Measurements from ENCODE around the gene TNK1. TPM values are rescaled to one million over a fixed set of nuclear protein-coding genes. Genes with fewer than 3 reads are reported as not detected.

Gene TNK1
- total RNA-seq, 2 experiments from 2014 or later, result 4.6 to 5.6 TPM

DNA sequence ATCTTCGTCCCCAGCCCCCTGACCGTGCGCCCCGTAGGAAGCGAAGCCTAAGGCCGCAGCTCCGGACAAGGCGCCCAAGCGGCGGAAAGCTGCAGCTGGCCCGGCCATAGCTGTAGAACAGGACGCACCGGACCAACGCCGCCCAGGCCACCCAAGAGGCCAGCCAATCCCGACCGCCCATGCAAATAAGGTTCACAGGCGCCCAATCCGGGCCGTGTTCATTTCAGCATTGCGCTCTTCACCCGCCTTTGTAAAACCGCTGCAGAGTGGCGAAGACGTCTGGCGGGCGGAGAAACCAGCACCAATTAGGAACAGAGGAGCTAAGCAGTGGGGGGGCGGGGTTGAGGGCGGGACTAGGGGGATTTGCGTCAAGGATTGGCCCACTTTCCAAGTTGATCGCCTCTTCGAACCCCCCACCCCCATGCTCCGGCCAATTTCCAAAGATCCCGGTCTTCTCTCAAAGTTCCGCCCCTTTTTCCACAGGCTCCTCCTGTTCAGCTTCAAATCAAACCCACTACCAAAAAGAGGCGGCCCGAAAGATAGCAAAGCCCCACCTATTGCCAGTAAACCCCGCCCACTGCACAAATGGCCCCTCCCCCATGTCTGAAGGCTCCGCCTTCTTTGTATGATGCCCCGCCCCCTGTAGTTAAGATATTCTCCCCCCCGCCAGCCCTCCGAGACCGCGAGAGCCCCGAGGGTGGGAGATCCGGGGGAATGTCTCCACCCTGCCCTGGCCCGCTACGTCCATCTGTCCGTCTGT, 23.3 kb downstream of the TNK1 start, which contains the start of gene TMEM256:
TMEM256 (minus strand) TSS at position 121 of the 760 bp plus-strand sequence; CDS start at position 108, 13 bp downstream.
- ChIA-PET POLR2A (interaction anchor here (0.8 to 1.8 kb wide), 6 partner anchors 10 to 282 kb away, joined by 4 to 10 read pairs (median 4); partner anchors contain the start of genes PLSCR3 and POLR2A), CTCF (interaction anchor here (0.5 to 2.3 kb wide), 10 partner anchors 20 to 282 kb away, joined by 3 to 9 read pairs (median 3); partner anchors contain the start of genes ACAP1 and TMEM102)

- ChIA-PET CTCF (interaction anchor here (0.7 to 1.0 kb wide), 4 partner anchors 27 to 156 kb away, joined by 3 to 9 read pairs (median 4); partner anchors contain the start of gene ACAP1), POLR2A (interaction anchor here (0.8 to 1.8 kb wide), 4 partner anchors 11 to 79 kb away, joined by 4 to 9 read pairs (median 4); partner anchors contain the start of genes PLSCR3 and POLR2A)
Measured at GRCh38 chr17:7404737-7405349, 24.0 kb downstream of the TNK1 start.

DNA sequence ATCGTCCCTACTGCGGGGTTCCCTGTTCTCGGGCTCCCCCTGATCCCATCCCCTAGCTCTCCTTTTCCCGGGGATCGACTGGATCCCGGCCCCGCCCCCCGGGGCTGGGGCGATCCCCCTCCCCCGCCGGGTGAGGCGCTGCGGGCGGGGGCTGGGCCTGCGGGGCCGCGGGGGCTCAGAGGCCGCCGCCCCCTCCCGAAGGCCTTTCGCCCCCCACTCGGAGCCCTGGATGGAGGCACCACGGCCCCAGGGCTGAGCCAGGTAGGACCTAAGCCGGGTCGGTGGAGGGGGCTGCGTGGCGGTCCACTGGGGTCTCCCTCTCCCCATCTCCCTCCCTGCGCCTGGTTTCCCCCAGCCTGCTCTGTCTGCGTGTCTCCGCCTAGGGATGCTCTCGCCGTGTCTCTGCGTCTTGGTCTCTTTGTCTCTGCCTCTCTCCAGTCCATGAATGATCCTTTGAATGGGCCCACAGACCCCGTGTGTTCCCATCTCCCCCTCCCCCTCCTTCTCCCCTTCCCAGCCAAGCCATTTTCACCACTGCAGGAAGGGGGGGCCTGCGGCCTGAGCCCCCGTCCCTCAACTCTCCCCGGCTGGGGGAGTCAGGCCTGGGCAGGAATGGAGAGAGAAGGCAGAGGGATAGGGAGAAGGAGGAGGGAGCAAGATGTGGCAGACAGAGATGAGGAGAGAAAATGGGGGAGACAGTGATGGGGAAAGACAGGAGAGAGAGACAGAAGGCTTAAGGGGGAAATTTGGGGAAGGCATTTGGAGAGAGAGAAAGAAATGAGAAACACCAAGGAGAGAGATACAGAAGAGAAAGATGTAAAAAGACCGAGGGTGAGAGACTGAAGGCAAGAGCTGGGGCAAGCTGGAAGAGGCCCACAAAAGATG, 24.7 kb downstream of the TNK1 start:
- ChIA-PET POLR2A (interaction anchor here (0.6 kb wide), 1 partner anchor 147 kb away, joined by 10 read pairs; no protein-coding TSS in a partner anchor), CTCF (no interaction called here)

DNA sequence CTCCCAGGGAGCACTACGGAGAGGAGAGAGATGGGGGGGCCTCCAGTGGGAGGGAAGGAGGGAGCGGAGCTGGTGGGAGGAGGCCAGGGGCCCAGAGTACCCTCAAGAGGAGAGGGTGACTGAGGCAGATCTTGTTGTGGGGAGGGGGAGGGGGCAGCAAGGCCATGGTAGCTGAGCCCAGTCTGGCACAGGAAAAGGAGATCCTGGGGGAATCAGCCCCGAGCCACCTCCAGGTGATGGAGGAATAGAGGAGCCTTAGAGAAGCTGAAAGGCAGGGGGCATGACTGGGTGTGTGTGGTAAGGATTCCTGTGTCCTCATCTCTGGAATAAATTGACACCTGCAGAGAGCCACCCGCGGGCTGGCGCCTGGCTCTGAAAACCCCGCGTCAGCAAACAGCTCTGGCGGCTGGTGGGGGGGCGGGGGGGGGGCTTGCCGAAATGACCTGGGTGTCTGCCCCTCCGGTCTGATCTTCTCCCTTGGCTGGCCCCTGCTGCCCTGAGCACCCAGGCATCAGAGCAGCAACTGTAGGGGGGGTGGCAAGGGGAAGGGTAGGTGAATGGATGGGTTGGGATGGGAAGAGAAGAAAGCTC, 25.4 kb downstream of the TNK1 start:
- POLR2A ChIA-PET, result interaction anchor here (0.6 kb wide), 2 partner anchors 146 to 178 kb away, joined by 3 to 10 read pairs; partner anchors contain the start of gene MPDU1

GRCh38 chr17:7407082-7407481, 26.2 kb downstream of the TNK1 start:
- CTCF ChIA-PET, result interaction anchor here (1.0 kb wide), 1 partner anchor 107 kb away, joined by 3 read pairs; no protein-coding TSS in a partner anchor

More for the DNA sequence above, 25.4 kb downstream of the TNK1 start:
- CTCF ChIA-PET, result no interaction called here

GRCh38 chr17:7407485-7408251, 26.8 kb downstream of the TNK1 start, which contains the start of gene NLGN2:
Gene NLGN2 (plus strand): TSS chr17:7407845. CDS start chr17:7408256, 411 bp downstream.
- CTCF ChIA-PET, result interaction anchor here (1.0 kb wide), 1 partner anchor 107 kb away, joined by 3 read pairs; no protein-coding TSS in a partner anchor

More at GRCh38 chr17:7407082-7407481, 26.2 kb downstream of the TNK1 start:
- POLR2A ChIA-PET, result interaction anchor here (0.6 kb wide), 1 partner anchor 177 kb away, joined by 3 read pairs; the partner anchor contains the start of gene MPDU1

GRCh38 chr17:7408252-7408727, 27.4 kb downstream of the TNK1 start:
- ChIA-PET CTCF (no interaction called here), POLR2A (no interaction called here)

More at GRCh38 chr17:7407485-7408251, 26.8 kb downstream of the TNK1 start, which contains the start of gene NLGN2:
- POLR2A ChIA-PET, result no interaction called here

GRCh38 chr17:7408863-7409262, 28.0 kb downstream of the TNK1 start:
- ChIA-PET POLR2A (no interaction called here), CTCF (no interaction called here)

- ChIA-PET POLR2A (no interaction called here), CTCF (no interaction called here)
Measured at GRCh38 chr17:7409716-7410115, 28.8 kb downstream of the TNK1 start.

- POLR2A ChIA-PET, result no interaction called here
- CTCF ChIA-PET, result interaction anchor here (0.6 to 1.3 kb wide), 2 partner anchors 35 to 192 kb away, joined by 3 to 4 read pairs; no protein-coding TSS in a partner anchor
Measured at GRCh38 chr17:7410634-7411426, 29.9 kb downstream of the TNK1 start.

DNA sequence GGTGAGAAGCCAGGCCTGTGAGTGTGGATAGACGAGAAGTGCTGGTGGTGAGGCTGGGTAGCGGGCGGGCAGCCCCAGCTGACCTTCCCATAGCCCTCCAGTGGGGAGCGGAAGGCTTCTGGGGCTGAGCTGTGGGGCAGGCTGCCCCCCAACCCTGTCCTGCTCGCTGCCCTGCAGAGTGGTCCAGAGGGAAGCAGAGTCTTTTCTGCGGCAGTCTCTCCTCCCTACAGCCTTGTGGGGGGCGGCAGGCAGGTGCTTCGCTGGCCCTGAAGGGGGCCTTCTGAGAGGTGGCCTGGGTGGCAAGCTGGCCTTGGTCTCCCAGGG, 30.5 kb downstream of the TNK1 start:
- POLR2A ChIA-PET, result no interaction called here
- CTCF ChIA-PET, result interaction anchor here (1.3 kb wide), 1 partner anchor 34 kb away, joined by 3 read pairs; no protein-coding TSS in a partner anchor

GRCh38 chr17:7413346-7413985, 32.6 kb downstream of the TNK1 start:
- POLR2A ChIA-PET, result no interaction called here
- CTCF ChIA-PET, result interaction anchor here (0.7 kb wide), 1 partner anchor 10 kb away, joined by 3 read pairs; no protein-coding TSS in a partner anchor

- CTCF ChIA-PET, result no interaction called here
Measured at GRCh38 chr17:7414837-7415236, 33.9 kb downstream of the TNK1 start.

GRCh38 chr17:7415784-7416183, 34.9 kb downstream of the TNK1 start:
- POLR2A ChIA-PET, result no interaction called here
- CTCF ChIA-PET, result no interaction called here

More at GRCh38 chr17:7414837-7415236, 33.9 kb downstream of the TNK1 start:
- POLR2A ChIA-PET, result no interaction called here

DNA sequence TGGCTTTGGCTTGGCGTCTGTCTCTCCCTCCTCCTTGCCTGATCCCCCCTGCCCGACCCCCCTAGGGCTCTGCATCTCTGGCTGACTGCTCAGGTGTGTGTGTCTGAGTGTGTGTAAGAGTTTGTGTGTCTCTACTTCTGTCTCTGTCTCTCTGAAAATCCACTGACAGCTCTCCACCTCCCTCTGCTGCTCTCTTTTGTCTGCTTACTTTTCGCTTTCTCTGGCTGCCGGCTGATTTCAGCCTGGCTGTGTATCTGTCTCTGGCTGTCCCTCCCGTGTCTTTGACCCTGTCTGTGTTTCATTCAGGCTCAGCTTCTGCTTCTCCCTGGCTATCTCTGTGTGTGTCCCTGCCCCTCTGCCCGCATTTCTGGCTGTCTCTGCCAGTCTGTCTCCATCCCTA, 35.4 kb downstream of the TNK1 start:
- ChIA-PET POLR2A (interaction anchor here (0.6 kb wide), 1 partner anchor 16 kb away, joined by 9 read pairs; no protein-coding TSS in a partner anchor), CTCF (no interaction called here)

DNA sequence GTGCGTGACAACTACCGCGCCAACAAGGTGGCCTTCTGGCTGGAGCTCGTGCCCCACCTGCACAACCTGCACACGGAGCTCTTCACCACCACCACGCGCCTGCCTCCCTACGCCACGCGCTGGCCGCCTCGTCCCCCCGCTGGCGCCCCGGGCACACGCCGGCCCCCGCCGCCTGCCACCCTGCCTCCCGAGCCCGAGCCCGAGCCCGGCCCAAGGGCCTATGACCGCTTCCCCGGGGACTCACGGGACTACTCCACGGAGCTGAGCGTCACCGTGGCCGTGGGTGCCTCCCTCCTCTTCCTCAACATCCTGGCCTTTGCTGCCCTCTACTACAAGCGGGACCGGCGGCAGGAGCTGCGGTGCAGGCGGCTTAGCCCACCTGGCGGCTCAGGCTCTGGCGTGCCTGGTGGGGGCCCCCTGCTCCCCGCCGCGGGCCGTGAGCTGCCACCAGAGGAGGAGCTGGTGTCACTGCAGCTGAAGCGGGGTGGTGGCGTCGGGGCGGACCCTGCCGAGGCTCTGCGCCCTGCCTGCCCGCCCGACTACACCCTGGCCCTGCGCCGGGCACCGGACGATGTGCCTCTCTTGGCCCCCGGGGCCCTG, 36.3 kb downstream of the TNK1 start:
- POLR2A ChIA-PET, result interaction anchor here (0.6 kb wide), 1 partner anchor 17 kb away, joined by 9 read pairs; no protein-coding TSS in a partner anchor
- CTCF ChIA-PET, result no interaction called here
